KMS-11 (cell line): Measurements from ENCODE around the gene RDH11.

Experiments used
- H2AFZ ChIP-seq: fragments of 200-600 bp; sonication (generic); 2 replicates; pipeline ENCODE4 v1.6.1; 2016; ENCODE audit warnings: antibody characterized with exemption, mixed run types, low read depth
- H3K27ac ChIP-seq: fragments of 200-600 bp; sonication (generic); 2 replicates; pipeline ENCODE4 v1.6.1; 2016; ENCODE audit warnings: mild to moderate bottlenecking, mixed run types
- H3K27me3 ChIP-seq: fragments of 200-600 bp; sonication (generic); 2 replicates; pipeline ENCODE4 v1.6.1; 2017; ENCODE audit warnings: mild to moderate bottlenecking, low read depth, mixed run types, moderate library complexity; ENCODE audit not compliant: insufficient read depth
- H3K36me3 ChIP-seq: fragments of 200-600 bp; sonication (generic); 2 replicates; pipeline ENCODE4 v1.6.1; 2017; ENCODE audit warnings: mild to moderate bottlenecking, mixed run types; ENCODE audit not compliant: insufficient read depth
- H3K4me1 ChIP-seq: fragments of 200-600 bp; sonication (generic); 2 replicates; pipeline ENCODE4 v1.6.1; 2016; ENCODE audit warnings: mild to moderate bottlenecking, low read depth, mixed run types; ENCODE audit not compliant: poor library complexity, severe bottlenecking
- H3K4me2 ChIP-seq: fragments of 200-600 bp; sonication (generic); 2 replicates; pipeline ENCODE4 v1.7.0; 2016; ENCODE audit warnings: mild to moderate bottlenecking, mixed run types
- H3K4me3 ChIP-seq: fragments of 200-600 bp; sonication (generic); IDR thresholded peaks from 2 replicates; pipeline ENCODE4 v1.6.1; 2017; ENCODE audit warnings: low read depth, low read length, mixed read lengths; ENCODE audit not compliant: insufficient read depth
- H3K79me2 ChIP-seq: fragments of 200-600 bp; sonication (generic); 2 replicates; pipeline ENCODE4 v1.6.1; 2016; ENCODE audit warnings: low read depth, mixed run types; ENCODE audit not compliant: insufficient read depth
- H3K9ac ChIP-seq: fragments of 200-600 bp; sonication (generic); 2 replicates; pipeline ENCODE4 v1.6.1; 2016; ENCODE audit warnings: mild to moderate bottlenecking, mixed run types
- H4K20me1 ChIP-seq: fragments of 200-600 bp; sonication (generic); 2 replicates; pipeline ENCODE4 v1.6.1; 2016; ENCODE audit warnings: mild to moderate bottlenecking, mixed run types; ENCODE audit not compliant: insufficient read depth
- TF ChIP-seq, protein P1 (sequence below): fragments of 200-600 bp; sonication (generic); conservative IDR thresholded peaks from 2 replicates; pipeline ENCODE4 v1.6.1; 2017; ENCODE audit warnings: low read depth, mild to moderate bottlenecking, antibody characterized with exemption, low read length, moderate library complexity, mixed read lengths

RDH11 gene

DNA sequence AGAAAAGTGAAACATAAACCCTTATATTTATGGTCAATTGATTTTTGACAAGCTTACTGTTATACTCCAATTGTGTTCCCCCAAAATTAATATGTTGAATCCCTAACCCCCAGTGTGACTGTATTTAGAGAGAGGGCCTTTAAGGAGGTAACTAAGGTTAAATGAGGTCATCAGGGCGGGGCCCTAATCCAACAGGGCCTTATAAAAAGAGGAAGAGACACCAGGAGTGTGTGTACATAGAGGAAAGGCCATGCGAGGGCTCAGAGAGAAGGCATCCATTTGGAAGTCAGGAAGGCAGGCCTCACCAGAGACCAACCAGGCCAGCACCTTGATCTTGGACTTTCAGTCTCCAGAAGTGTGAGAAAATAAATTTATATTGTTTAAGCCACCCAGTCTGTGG, 14.6 kb downstream of the RDH11 start:
- TF ChIP-seq, protein P1, sequence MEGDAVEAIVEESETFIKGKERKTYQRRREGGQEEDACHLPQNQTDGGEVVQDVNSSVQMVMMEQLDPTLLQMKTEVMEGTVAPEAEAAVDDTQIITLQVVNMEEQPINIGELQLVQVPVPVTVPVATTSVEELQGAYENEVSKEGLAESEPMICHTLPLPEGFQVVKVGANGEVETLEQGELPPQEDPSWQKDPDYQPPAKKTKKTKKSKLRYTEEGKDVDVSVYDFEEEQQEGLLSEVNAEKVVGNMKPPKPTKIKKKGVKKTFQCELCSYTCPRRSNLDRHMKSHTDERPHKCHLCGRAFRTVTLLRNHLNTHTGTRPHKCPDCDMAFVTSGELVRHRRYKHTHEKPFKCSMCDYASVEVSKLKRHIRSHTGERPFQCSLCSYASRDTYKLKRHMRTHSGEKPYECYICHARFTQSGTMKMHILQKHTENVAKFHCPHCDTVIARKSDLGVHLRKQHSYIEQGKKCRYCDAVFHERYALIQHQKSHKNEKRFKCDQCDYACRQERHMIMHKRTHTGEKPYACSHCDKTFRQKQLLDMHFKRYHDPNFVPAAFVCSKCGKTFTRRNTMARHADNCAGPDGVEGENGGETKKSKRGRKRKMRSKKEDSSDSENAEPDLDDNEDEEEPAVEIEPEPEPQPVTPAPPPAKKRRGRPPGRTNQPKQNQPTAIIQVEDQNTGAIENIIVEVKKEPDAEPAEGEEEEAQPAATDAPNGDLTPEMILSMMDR = no peak
- Histone ChIP-seq H3K9ac (no peak overlapping the region), H3K79me2 (no peaks in the 10 kb centered on the region), H4K20me1 (no peaks in the 10 kb centered on the region), H3K36me3 (0 out of 2 replicates have a peak, but pooled peaks cover 4% of the 10 kb centered on the region), H3K4me3 (no peak overlapping the region), H3K4me1 (peaks cover 16% of the 10 kb centered on the region), H2AFZ (no peak overlapping the region), H3K27ac (no peak overlapping the region), H3K4me2 (no peak overlapping the region), H3K27me3 (no peaks in the 10 kb centered on the region)

DNA sequence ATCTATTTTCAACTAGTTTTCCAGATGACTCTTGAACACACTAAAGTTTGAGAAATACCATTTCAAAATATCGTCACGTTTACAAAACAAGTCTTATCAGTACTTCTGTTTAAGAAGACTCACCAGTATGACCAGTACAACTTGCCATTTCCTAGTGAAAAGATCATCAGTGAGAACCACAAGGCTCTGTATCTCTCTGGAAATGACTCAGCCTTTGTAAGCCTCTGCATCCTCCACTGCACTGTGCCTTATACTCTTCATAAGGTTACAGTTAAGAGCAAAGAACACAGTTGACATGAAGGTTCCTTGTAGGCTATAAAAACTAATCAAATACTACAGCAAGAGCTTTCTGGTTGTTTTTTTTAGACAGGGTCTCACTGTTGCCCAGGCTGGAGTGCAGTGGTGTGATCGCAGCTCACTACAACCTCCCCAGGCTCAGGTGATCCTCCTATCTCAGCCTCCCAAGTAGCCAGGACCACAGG, 15.4 kb downstream of the RDH11 start:
- Histone ChIP-seq H3K27ac (no peak overlapping the region; the same call in 1 of the 2 replicates), H3K4me3 (no peak overlapping the region), H4K20me1 (no peaks in the 10 kb centered on the region), H3K4me2 (no peak overlapping the region; the same call in 1 of the 2 replicates), H2AFZ (no peak overlapping the region), H3K79me2 (no peaks in the 10 kb centered on the region), H3K4me1 (peaks cover 16% of the 10 kb centered on the region), H3K27me3 (no peaks in the 10 kb centered on the region), H3K9ac (no peak overlapping the region), H3K36me3 (0 out of 2 replicates have a peak, but pooled peaks cover 4% of the 10 kb centered on the region)
- TF ChIP-seq, protein P1 = no peak

DNA sequence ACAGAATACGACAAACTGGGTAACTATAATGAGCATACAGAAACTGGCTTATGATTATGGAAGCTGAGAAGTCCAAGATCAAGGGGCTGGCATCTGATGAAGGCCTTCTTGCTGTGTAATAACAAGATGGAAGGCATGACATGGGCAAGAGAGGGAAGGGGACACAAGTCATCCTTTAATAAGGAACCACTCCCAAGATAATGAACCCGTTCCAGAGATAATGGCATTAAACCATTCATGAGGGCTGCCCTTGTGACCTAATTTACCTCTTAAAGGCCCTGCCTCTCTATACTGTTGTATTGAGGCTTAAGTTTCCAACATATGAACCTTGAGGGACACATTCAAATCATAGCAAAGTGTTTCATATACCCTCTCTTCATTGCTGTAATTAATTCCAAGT, 16.6 kb downstream of the RDH11 start:
- H3K4me2 ChIP-seq = no peak overlapping the region
- no peak overlapping the region for H2AFZ ChIP-seq
- H3K4me1 ChIP-seq = peaks cover 16% of the 10 kb centered on the region
- H4K20me1 ChIP-seq = 0 out of 2 replicates have a peak, but pooled peaks cover under 1% of the 10 kb centered on the region
- H3K79me2 ChIP-seq = peaks cover under 1% of the 10 kb centered on the region; the same call in 1 of the 2 replicates
- H3K4me3 ChIP-seq = no peak overlapping the region
- no peaks in the 10 kb centered on the region for H3K27me3 ChIP-seq
- TF ChIP-seq, protein P1 = no peak
- no peak overlapping the region for H3K9ac ChIP-seq
- no peak overlapping the region for H3K27ac ChIP-seq
- 0 out of 2 replicates have a peak, but pooled peaks cover 4% of the 10 kb centered on the region for H3K36me3 ChIP-seq

DNA sequence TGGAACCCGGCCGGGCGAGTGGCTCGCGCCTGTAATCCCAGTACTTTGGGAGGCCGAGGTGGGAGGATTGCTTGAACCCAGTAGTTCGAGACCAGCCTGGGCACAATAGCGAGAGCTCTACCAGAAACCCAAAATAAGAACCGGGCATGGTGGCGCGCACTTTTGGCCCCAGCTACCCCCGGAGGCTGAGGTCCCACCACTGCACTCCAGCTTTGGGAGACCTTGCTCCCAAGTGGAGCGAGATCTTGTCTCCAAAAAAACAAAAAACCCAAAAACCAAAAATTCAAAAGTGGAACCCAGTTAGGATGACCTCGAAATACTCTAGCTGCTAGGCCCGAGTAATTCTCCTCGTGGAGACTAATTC, 20.4 kb downstream of the RDH11 start:
- Histone ChIP-seq H3K4me1 (peaks cover 27% of the 10 kb centered on the region), H3K36me3 (no peaks in the 10 kb centered on the region), H2AFZ (peak overlapping the region; percentile 82), H3K4me3 (no peak overlapping the region), H3K27ac (no peak overlapping the region), H3K4me2 (peak overlapping the region; percentile 57; the same call in 1 of the 2 replicates), H4K20me1 (peaks cover 5% of the 10 kb centered on the region; the same call in 1 of the 2 replicates), H3K79me2 (peaks cover 20% of the 10 kb centered on the region; the same call in 1 of the 2 replicates), H3K27me3 (no peaks in the 10 kb centered on the region), H3K9ac (peak overlapping the region; percentile 66; the same call in 1 of the 2 replicates)
- TF ChIP-seq, protein P1 = no peak
